Endothelial cell of umbilical vein (primary cell): ENCODE measurements around the gene SDF2. TPM values are rescaled to one million over a fixed set of nuclear protein-coding genes. Genes with fewer than 3 reads are reported as not detected.

Experiments
- BruUV-seq: library from RNA; stranded (reverse); fragments of 400-500 nt; replicated peaks from 2 replicates; lab custom pipeline; 2021; lab: Mats Ljungman, UMichigan
- CTCF ChIA-PET: fragments of 300-600, 350-600 bp; sonication (Branson Sonifier 250); formaldehyde crosslinking; loops from one replicate; lab custom pipeline; 2021; ENCODE audit warnings: antibody characterized with exemption, inconsistent platforms; lab: Charles Lee
- POLR2A ChIA-PET: fragments of 300-600, 350-600 bp; sonication (Branson Sonifier 250); formaldehyde crosslinking; loops from one replicate; lab custom pipeline; 2021; ENCODE audit warnings: antibody characterized with exemption, inconsistent platforms; lab: Charles Lee
- DNase-seq: peaks from one replicate; pipeline ENCODE4 v3.0.0-alpha.2; 2011; ENCODE audit warnings: low read depth, low spot score
- FAIRE-seq: peaks from 2 replicates; lab custom pipeline; 2011; peaks lifted over from hg19 to GRCh38; lab: Jason Lieb, UNC
- H2AFZ ChIP-seq: 2 replicates; pipeline ENCODE4 v1.6.0; 2012; ENCODE audit warnings: low read depth, low read length, control low read depth, inconsistent platforms
- H3K27ac ChIP-seq: 2 replicates; pipeline ENCODE4 v1.5.1; 2011; ENCODE audit warnings: low read depth, mild to moderate bottlenecking, control low read depth, low read length, moderate library complexity; ENCODE audit not compliant: insufficient read depth
- H3K27me3 ChIP-seq, 2 experiments: 2 replicates each; pipeline versions ENCODE4 v1.6.0 to v1.6.1; 2011; ENCODE audit warnings: low read length in 2 of 2, mixed read lengths in 1 of 2; ENCODE audit not compliant: control insufficient read depth in 2 of 2, insufficient read depth in 2 of 2
- H3K36me3 ChIP-seq, 2 experiments: 2 replicates in 1 of 2; 3 replicates in 1 of 2; pipeline ENCODE4 v1.5.1; 2011; ENCODE audit warnings: low read length in 2 of 2, mild to moderate bottlenecking in 1 of 2, moderate library complexity in 1 of 2; ENCODE audit not compliant: control insufficient read depth in 2 of 2, insufficient read depth in 2 of 2; ENCODE audit errors: extremely low read depth in 1 of 2
- H3K4me1 ChIP-seq: 3 replicates; pipeline ENCODE4 v1.5.1; 2011; ENCODE audit warnings: mild to moderate bottlenecking, low read length; ENCODE audit not compliant: control insufficient read depth, insufficient read depth; ENCODE audit errors: extremely low read depth
- H3K4me2 ChIP-seq: 2 replicates; pipeline ENCODE4 v1.6.1; 2011; ENCODE audit warnings: low read length, control low read depth, mixed read lengths; ENCODE audit not compliant: insufficient read depth
- H3K4me3 ChIP-seq, 3 experiments: fragments of 200-600 bp in 1 of 3; sonication (generic), shearing (Covaris generic) in 1 of 3; replicated peaks in 1 of 3; 2 replicates each; pipeline ENCODE4 v1.5.1; 2011 to 2016; ENCODE audit warnings: control low read depth in 3 of 3, low read length in 3 of 3, mild to moderate bottlenecking in 2 of 3, inconsistent platforms in 1 of 3, low read depth in 1 of 3, moderate library complexity in 1 of 3; ENCODE audit not compliant: insufficient read depth in 1 of 3
- H3K79me2 ChIP-seq: 2 replicates; pipeline ENCODE4 v1.6.0; 2012; ENCODE audit warnings: low read length, inconsistent platforms; ENCODE audit not compliant: control insufficient read depth, insufficient read depth
- H3K9ac ChIP-seq: replicated peaks from 2 replicates; pipeline ENCODE3; 2011; ENCODE audit warnings: low read length, control low read depth; ENCODE audit not compliant: insufficient read depth; ENCODE audit errors: extremely low read depth
- H3K9me1 ChIP-seq: replicated peaks from 3 replicates; pipeline ENCODE4 v1.6.0; 2011; ENCODE audit warnings: mild to moderate bottlenecking, low read length; ENCODE audit not compliant: control insufficient read depth, insufficient read depth; ENCODE audit errors: extremely low read depth
- H3K9me3 ChIP-seq: replicated peaks from 2 replicates; pipeline ENCODE4 v1.5.1; 2012; ENCODE audit warnings: low read length, inconsistent platforms; ENCODE audit not compliant: control insufficient read depth, insufficient read depth
- H4K20me1 ChIP-seq: replicated peaks from 2 replicates; pipeline ENCODE3; 2011; ENCODE audit warnings: mild to moderate bottlenecking, low read length; ENCODE audit not compliant: control insufficient read depth, insufficient read depth; ENCODE audit errors: extremely low read depth
- CTCF ChIP-seq, 2 donors: IDR thresholded peaks; 1 replicate in 1 of 2; 2 replicates in 1 of 2; pipeline ENCODE4 v1.5.1; 2011; ENCODE audit warnings: low read length in 2 of 2, mild to moderate bottlenecking in 2 of 2, moderate library complexity in 2 of 2, control low read depth in 1 of 2, inconsistent platforms in 1 of 2, low read depth in 1 of 2; ENCODE audit not compliant: insufficient read depth in 1 of 2; ENCODE audit errors: extremely low read depth in 1 of 2
- EZH2 ChIP-seq: IDR thresholded peaks from 2 replicates; pipeline ENCODE4 v1.6.1; 2012; ENCODE audit warnings: borderline replicate concordance, low read depth, mild to moderate bottlenecking, moderate library complexity, low read length, inconsistent platforms; ENCODE audit not compliant: severe bottlenecking
- FOS ChIP-seq: IDR thresholded peaks from 2 replicates; pipeline ENCODE4 v1.6.1; 2011; ENCODE audit warnings: mild to moderate bottlenecking, low read length, moderate library complexity, borderline replicate concordance; ENCODE audit not compliant: insufficient read depth
- GATA2 ChIP-seq: IDR thresholded peaks from 2 replicates; pipeline ENCODE4 v1.7.0; 2011; ENCODE audit warnings: low read depth, mild to moderate bottlenecking, moderate library complexity, mixed read lengths, low read length; ENCODE audit not compliant: insufficient read length, insufficient read depth
- JUN ChIP-seq: IDR thresholded peaks from 2 replicates; pipeline ENCODE4 v1.6.1; 2011; ENCODE audit warnings: borderline replicate concordance, low read depth; ENCODE audit not compliant: insufficient read length, insufficient read depth
- MAX ChIP-seq: IDR thresholded peaks from 2 replicates; pipeline ENCODE4 v1.6.1; 2011; ENCODE audit not compliant: insufficient read depth, insufficient read length
- MYC ChIP-seq: IDR thresholded peaks from one replicate; pipeline ENCODE4 v1.6.1; 2011; ENCODE audit warnings: mild to moderate bottlenecking, low read depth, low read length
- POLR2A ChIP-seq: IDR thresholded peaks from 2 replicates; pipeline ENCODE4 v1.6.1; 2012; ENCODE audit warnings: low read depth, mild to moderate bottlenecking, control low read depth, low read length
- POLR2AphosphoS5 ChIP-seq: IDR thresholded peaks from 2 replicates; pipeline ENCODE4 v1.6.1; 2012; ENCODE audit warnings: low read depth, mild to moderate bottlenecking, control low read depth, low read length, moderate library complexity; ENCODE audit not compliant: insufficient read depth
- dilution Hi-C: fragments of 300-500 bp; cut with MboI; formaldehyde crosslinking; loops from one replicate; pipeline ENCODE4 v1.15.0; 2019; ENCODE audit warnings: low sequenced_read_pairs; ENCODE audit not compliant: extremely low pct_ligation_motif_present
- intact Hi-C: fragments of 100-400 bp; cut with micrococcal nuclease; formaldehyde crosslinking; loops from one replicate; pipeline ENCODE4 v1.10.0; 2022
- polyA plus RNA-seq, 4 experiments: library from polyadenylated mRNA; depleted of rRNA in 3 of 4; stranded (reverse) in 3 of 4; unstranded in 1 of 4; fragments of >200 nt; gene quantifications; 2 replicates each; pipeline versions ENCODE4 v1.2.1 to v1.2.3, GENCODE V29; 2011 to 2012; ENCODE audit warnings: missing spikeins in 1 of 4
- total RNA-seq: library from RNA; stranded (reverse); gene quantifications from 2 replicates; pipeline ENCODE4 v1.2.3, GENCODE V29; 2021

The SDF2 gene
- total and polyA plus RNA-seq, 2 donors (not counting 3 experiments of a cell fraction or from before 2014, with no cell fraction given), result 52.6 to 77.9 TPM

GRCh38 chr17:28616281-28616680 lies 45.4 kb downstream of the SDF2 start:
- BruUV-seq, result no TSS peak
- no peak overlapping the region for H3K9ac ChIP-seq

More at GRCh38 chr17:28616281-28616680, 45.4 kb downstream of the SDF2 start:
- ChIA-PET CTCF (interaction anchor here (1.3 to 2.6 kb wide), 2 partner anchors 29 to 31 kb away, joined by 4 to 5 read pairs; partner anchors contain the start of gene BLTP2), POLR2A (no interaction called here)
- H3K27me3 ChIP-seq, result no peaks in the 10 kb centered on the region
- H3K36me3 ChIP-seq, result peaks cover 38 to 50% of the 10 kb centered on the region in 2 experiments
- H2AFZ ChIP-seq, result no peak overlapping the region
- H4K20me1 ChIP-seq, result no peaks in the 10 kb centered on the region
- H3K4me1 ChIP-seq, result peaks cover 7% of the 10 kb centered on the region
- H3K27ac ChIP-seq, result no peak overlapping the region
- intact Hi-C loops (no loop called here), dilution Hi-C loops (no loop called here)
- DNase-seq, result no peak
- TF ChIP-seq CTCF (IDR thresholded peaks at IDR 0.05; ENCODE audit: extremely low read depth in 1 of 2, insufficient read depth in 1 of 2, low read depth in 1 of 2, low read length in 2 of 2), result no peak
- no peak for TF ChIP-seq POLR2AphosphoS5
- TF ChIP-seq POLR2A, result no peak
- TF ChIP-seq FOS, result no peak
- TF ChIP-seq GATA2, result no peak
- no peak for TF ChIP-seq EZH2
- TF ChIP-seq MYC, result no peak
- TF ChIP-seq JUN, result no peak
- no peak for TF ChIP-seq MAX
- no peaks in the 10 kb centered on the region for H3K9me3 ChIP-seq
- H3K9me1 ChIP-seq, result no peaks in the 10 kb centered on the region
- H3K4me2 ChIP-seq, result no peak overlapping the region
- no peak for FAIRE-seq
- H3K79me2 ChIP-seq, result no peaks in the 10 kb centered on the region
- no peak overlapping the region for H3K4me3 ChIP-seq
